ENCODE data around the gene OR2B6. TPM values are rescaled to one million over a fixed set of nuclear protein-coding genes. Genes with fewer than 3 reads are reported as not detected.

The OR2B6 gene
- total and polyA plus RNA-seq, 2 of the 8 experiments (the other 6 are each of a cell fraction or from before 2014, with no cell fraction given): 0.26 TPM; not detected in 1

DNA sequence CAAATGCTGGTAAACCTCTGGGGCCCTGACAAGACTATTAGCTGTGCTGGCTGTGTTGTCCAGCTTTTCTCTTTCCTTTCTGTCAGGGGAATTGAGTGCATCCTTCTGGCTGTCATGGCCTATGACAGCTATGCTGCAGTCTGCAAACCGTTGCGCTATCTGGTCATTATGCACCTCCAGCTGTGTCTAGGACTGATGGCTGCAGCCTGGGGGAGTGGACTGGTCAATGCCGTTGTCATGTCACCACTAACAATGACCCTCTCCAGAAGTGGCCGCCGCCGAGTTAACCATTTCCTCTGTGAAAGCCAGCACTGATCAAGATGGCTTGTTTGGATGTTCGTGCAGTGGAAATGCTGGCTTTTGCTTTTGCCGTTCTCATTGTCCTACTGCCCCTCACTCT lies 20.3 kb downstream of the OR2B6 start (continued):
- no peak for TF ChIP-seq SAP30 (IDR thresholded peaks at IDR 0.05; ENCODE audit: insufficient read depth, insufficient replicate concordance, low read length)
- no peak for TF ChIP-seq NRF1 (IDR thresholded peaks at IDR 0.05; ENCODE audit: low read depth, low read length)
